HEK293 (cell line): ENCODE measurements around the gene DENND1A.
A peak's percentile ranks its signal among the peaks of the same experiment; 100 is the strongest.

Experiments used
- CTCF ChIA-PET: fragments of 350-600 bp; formaldehyde crosslinking; extraction: SDS; loops from one replicate; lab custom pipeline; 2021; ENCODE audit warnings: antibody characterized with exemption; lab: Yijun Ruan, JAX
- POLR2A ChIA-PET: fragments of 300-600 bp; formaldehyde crosslinking; extraction: SDS; loops from one replicate; lab custom pipeline; 2020; ENCODE audit warnings: antibody characterized with exemption, inconsistent platforms; lab: Yijun Ruan, JAX
- H3K27ac ChIP-seq: fragments of 200-500 bp; sonication (Bioruptor generic); 2 replicates; pipeline ENCODE4 v1.5.1; 2014; ENCODE audit warnings: low read depth, low read length, control low read depth, inconsistent platforms; ENCODE audit errors: extremely low read depth
- H3K36me3 ChIP-seq, 2 experiments: fragments of 200-500 bp in 1 of 2; sonication (Bioruptor generic) in 1 of 2; 1 replicate in 1 of 2; 2 replicates in 1 of 2; pipeline ENCODE4 v1.5.1; 2014 to 2017; ENCODE audit warnings: inconsistent platforms in 2 of 2, low read length in 2 of 2; ENCODE audit not compliant: control insufficient read depth in 2 of 2, insufficient read depth in 1 of 2
- H3K4me1 ChIP-seq: fragments of 200-500 bp; sonication (Bioruptor generic); 2 replicates; pipeline ENCODE4 v1.5.1; 2014; ENCODE audit warnings: mild to moderate bottlenecking, low read length, inconsistent platforms; ENCODE audit not compliant: control insufficient read depth, insufficient read depth
- H3K4me3 ChIP-seq: 2 replicates; pipeline ENCODE4 v1.5.1; 2011; ENCODE audit warnings: low read depth, mild to moderate bottlenecking, control low read depth, low read length, moderate library complexity
- H3K9me3 ChIP-seq: fragments of 200-500 bp; sonication (Bioruptor generic); 2 replicates; pipeline ENCODE4 v1.5.1; 2014; ENCODE audit warnings: low read depth, low read length, inconsistent platforms; ENCODE audit not compliant: control insufficient read depth, insufficient read depth
- ELK4 ChIP-seq: IDR thresholded peaks from 2 replicates; pipeline ENCODE4 v1.6.1; 2011; ENCODE audit warnings: mild to moderate bottlenecking, low read depth, low read length, borderline replicate concordance
- KLF9 ChIP-seq: fragments of 450-650 bp; formaldehyde crosslinking; IDR thresholded peaks from 2 replicates; pipeline ENCODE4 v1.5.1; 2016; ENCODE audit warnings: missing biosample characterization, missing genetic modification characterization, low read depth
- SCRT1 ChIP-seq: fragments of 450-650 bp; formaldehyde crosslinking; IDR thresholded peaks from 2 replicates; pipeline ENCODE4 v1.5.1; 2016; ENCODE audit warnings: missing biosample characterization, missing genetic modification characterization, borderline replicate concordance
- ZBTB48 ChIP-seq: fragments of 450-650 bp; formaldehyde crosslinking; IDR thresholded peaks from 2 replicates; pipeline ENCODE4 v1.5.1; 2016; ENCODE audit warnings: missing biosample characterization, missing genetic modification characterization
- ZFHX2 ChIP-seq: fragments of 450-650 bp; formaldehyde crosslinking; conservative IDR thresholded peaks from 2 replicates; pipeline ENCODE4 v1.5.1; 2016; ENCODE audit warnings: missing biosample characterization, missing genetic modification characterization
- ZNF132 ChIP-seq: fragments of 450-650 bp; formaldehyde crosslinking; IDR thresholded peaks from 2 replicates; pipeline ENCODE4 v1.5.1; 2017; ENCODE audit warnings: missing biosample characterization, missing genetic modification characterization, borderline replicate concordance
- ZNF16 ChIP-seq: fragments of 450-650 bp; formaldehyde crosslinking; IDR thresholded peaks from 2 replicates; pipeline ENCODE4 v1.5.1; 2016; ENCODE audit warnings: low read depth, missing biosample characterization, missing genetic modification characterization
- ZNF174 ChIP-seq: fragments of 450-650 bp; formaldehyde crosslinking; IDR thresholded peaks from 2 replicates; pipeline ENCODE4 v1.5.0; 2017; ENCODE audit warnings: missing biosample characterization, mild to moderate bottlenecking, missing genetic modification characterization
- ZNF239 ChIP-seq: fragments of 450-650 bp; formaldehyde crosslinking; IDR thresholded peaks from 2 replicates; pipeline ENCODE4 v1.5.1; 2016; ENCODE audit warnings: missing biosample characterization, missing genetic modification characterization
- ZNF24 ChIP-seq: fragments of 450-650 bp; formaldehyde crosslinking; IDR thresholded peaks from 2 replicates; pipeline ENCODE4 v1.5.1; 2016; ENCODE audit warnings: missing biosample characterization, missing genetic modification characterization
- ZNF274 ChIP-seq, 2 experiments: fragments of 200-500 bp in 1 of 2; fragments of 450-650 bp in 1 of 2; sonication (Bioruptor generic) in 1 of 2; formaldehyde crosslinking in 1 of 2; IDR thresholded peaks; 2 replicates each; pipeline versions ENCODE4 v1.5.1 to v1.6.1; 2014 to 2016; ENCODE audit warnings: borderline replicate concordance in 1 of 2, inconsistent platforms in 1 of 2, low read length in 1 of 2, missing biosample characterization in 1 of 2, missing genetic modification characterization in 1 of 2
- ZNF324 ChIP-seq: fragments of 450-650 bp; formaldehyde crosslinking; IDR thresholded peaks from 2 replicates; pipeline ENCODE4 v1.5.1; 2016; ENCODE audit warnings: missing biosample characterization, missing genetic modification characterization
- ZNF544 ChIP-seq: fragments of 450-650 bp; formaldehyde crosslinking; IDR thresholded peaks from 2 replicates; pipeline ENCODE4 v1.5.0; 2017; ENCODE audit warnings: missing biosample characterization, missing genetic modification characterization
- ZNF558 ChIP-seq: fragments of 450-650 bp; formaldehyde crosslinking; IDR thresholded peaks from 2 replicates; pipeline ENCODE4 v1.5.1; 2016; ENCODE audit warnings: missing biosample characterization, missing genetic modification characterization
- ZNF658 ChIP-seq: fragments of 450-650 bp; formaldehyde crosslinking; IDR thresholded peaks from 2 replicates; pipeline ENCODE4; 2016; ENCODE audit warnings: missing biosample characterization, missing genetic modification characterization
- ZNF660 ChIP-seq: fragments of 450-650 bp; IDR thresholded peaks from 2 replicates; pipeline ENCODE4 v1.5.1; 2018; ENCODE audit warnings: missing biosample characterization, mild to moderate bottlenecking, missing genetic modification characterization
- ZNF704 ChIP-seq: fragments of 450-650 bp; formaldehyde crosslinking; IDR thresholded peaks from 2 replicates; pipeline ENCODE4 v1.5.1; 2016; ENCODE audit warnings: missing biosample characterization, missing genetic modification characterization
- ZNF747 ChIP-seq: fragments of 450-650 bp; formaldehyde crosslinking; IDR thresholded peaks from 2 replicates; pipeline ENCODE4 v1.5.1; 2016; ENCODE audit warnings: missing biosample characterization, missing genetic modification characterization
- TF ChIP-seq, protein P1 (sequence below): fragments of 450-650 bp; formaldehyde crosslinking; IDR thresholded peaks from 2 replicates; pipeline ENCODE4 v1.5.1; 2017; ENCODE audit warnings: missing biosample characterization, missing genetic modification characterization
- TF ChIP-seq, protein P2 (sequence below): fragments of 450-650 bp; formaldehyde crosslinking; IDR thresholded peaks from 2 replicates; pipeline ENCODE4 v1.5.1; 2016; ENCODE audit warnings: missing biosample characterization, missing genetic modification characterization
- TF ChIP-seq, protein P3 (sequence below): fragments of 450-650 bp; formaldehyde crosslinking; IDR thresholded peaks from 2 replicates; pipeline ENCODE4 v1.5.0; 2017; ENCODE audit warnings: missing biosample characterization, missing genetic modification characterization, borderline replicate concordance

The DENND1A gene

GRCh38 chr9:123410281-123410910, 519.5 kb downstream of the DENND1A start:
- POLR2A ChIA-PET, result no interaction called here
- no peaks in the 10 kb centered on the region for H3K9me3 ChIP-seq
- no peaks in the 10 kb centered on the region for H3K36me3 ChIP-seq
- peaks cover 7% of the 10 kb centered on the region for H3K4me1 ChIP-seq
- no peak for TF ChIP-seq ZNF274 (IDR thresholded peaks at IDR 0.05; ENCODE audit: low read length)
- no peak for TF ChIP-seq ZNF274 (tag by site-specific recombination; IDR thresholded peaks at IDR 0.05; ENCODE audit: borderline replicate concordance)
- TF ChIP-seq ZNF544 (tag by site-specific recombination), result no peak
- no peak for TF ChIP-seq ZNF658 (tag by site-specific recombination)
- TF ChIP-seq ZNF24, result no peak
- no peak for TF ChIP-seq ZNF324
- TF ChIP-seq ZNF239, result no peak
- CTCF ChIA-PET, result interaction anchor here (2.3 kb wide), 1 partner anchor 8 kb away, joined by 8 read pairs; no protein-coding TSS in a partner anchor
- H3K27ac ChIP-seq, result no peak overlapping the region
- no peak overlapping the region for H3K4me3 ChIP-seq

DNA sequence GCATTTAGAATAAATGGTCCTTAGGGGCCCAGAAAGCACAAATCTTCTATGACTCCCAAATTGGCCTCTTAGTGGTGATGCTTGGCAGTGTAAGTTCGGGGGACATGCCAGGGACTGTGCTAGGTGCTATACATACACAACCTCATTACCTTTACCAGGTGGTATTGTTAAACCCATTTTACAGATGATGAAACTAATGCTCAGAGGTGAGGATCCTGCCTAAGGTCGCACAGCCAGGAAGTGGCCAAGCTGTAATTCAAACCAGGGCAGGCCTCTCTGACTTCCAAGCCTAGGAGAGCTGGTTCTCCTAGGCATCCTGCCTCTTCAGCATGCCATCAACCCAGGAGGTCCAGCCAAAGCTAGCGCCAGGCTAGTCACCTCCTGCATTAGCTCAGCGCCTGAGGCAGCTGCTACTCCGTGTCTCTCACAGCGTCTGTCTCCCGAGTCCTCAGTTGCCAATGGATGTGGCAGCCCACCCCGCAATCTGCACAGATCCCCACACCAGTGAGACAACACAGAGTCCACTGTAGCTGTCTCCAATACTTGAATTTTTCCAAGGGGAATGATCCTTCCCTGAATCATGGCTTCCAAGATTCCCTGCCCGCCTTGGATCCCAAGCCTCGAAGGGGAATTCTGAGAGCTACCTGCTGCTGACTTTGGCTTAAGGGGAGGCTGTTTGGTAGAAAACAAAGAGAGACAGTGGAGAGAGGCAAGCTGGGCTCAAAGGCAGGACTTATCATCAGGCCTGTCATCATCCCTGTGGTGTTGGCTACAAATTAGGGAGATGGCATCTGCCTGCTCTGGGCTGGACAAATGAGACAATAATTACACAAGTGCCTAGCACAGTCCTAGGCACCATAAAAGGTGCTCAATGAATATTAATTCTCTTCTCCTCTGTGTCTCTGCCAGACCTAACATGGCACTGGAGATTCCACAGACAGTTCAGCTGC, 521.3 kb downstream of the DENND1A start:
- CTCF ChIA-PET, result interaction anchor here (1.3 kb wide), 1 partner anchor 9 kb away, joined by 4 read pairs; no protein-coding TSS in a partner anchor
- Histone ChIP-seq H3K27ac (no peak overlapping the region), H3K4me1 (peaks cover 7% of the 10 kb centered on the region), H3K4me3 (no peak overlapping the region), H3K9me3 (no peaks in the 10 kb centered on the region), H3K36me3 (no peaks in the 10 kb centered on the region)
- POLR2A ChIA-PET, result no interaction called here
- no peak for TF ChIP-seq ZNF174 (tag by site-specific recombination)

DNA sequence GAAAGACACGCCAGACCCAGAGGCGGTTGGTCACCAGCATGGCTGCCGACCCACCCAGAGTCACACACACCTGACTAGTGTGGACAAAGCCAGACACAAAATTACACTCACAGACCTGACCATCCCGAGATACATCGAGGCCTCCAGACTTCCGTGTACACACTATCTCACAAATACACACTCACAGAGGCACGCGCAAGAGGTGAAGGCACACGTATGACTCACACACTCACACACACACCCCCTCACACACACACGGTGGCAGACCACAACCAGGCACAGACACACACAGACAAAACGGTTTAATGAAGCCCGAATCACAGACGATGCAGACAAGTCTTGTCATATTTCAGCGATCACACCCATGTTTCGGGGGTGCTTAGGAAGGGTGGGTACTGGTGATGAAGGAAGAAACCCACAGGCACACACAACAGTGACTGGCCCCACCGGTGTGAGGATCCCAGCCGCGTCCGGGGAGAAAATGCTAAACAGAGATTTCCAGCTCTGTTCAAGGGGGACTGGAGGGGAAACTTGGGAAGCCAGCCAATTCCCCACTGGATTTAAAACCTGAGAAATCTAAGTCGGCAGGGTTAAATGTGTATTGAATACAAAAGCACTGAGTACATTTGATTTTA, 522.6 kb downstream of the DENND1A start:
- H3K4me3 ChIP-seq, result no peak overlapping the region
- ChIA-PET POLR2A (no interaction called here), CTCF (no interaction called here)
- no peaks in the 10 kb centered on the region for H3K36me3 ChIP-seq
- H3K27ac ChIP-seq, result no peak overlapping the region
- no peaks in the 10 kb centered on the region for H3K9me3 ChIP-seq
- peaks cover 7% of the 10 kb centered on the region for H3K4me1 ChIP-seq
- TF ChIP-seq ZNF558 (tag by site-specific recombination), result no peak
- no peak for TF ChIP-seq ZNF16
- TF ChIP-seq ELK4, result no peak
- no peak for TF ChIP-seq ZNF660 (tag by site-specific recombination)
- TF ChIP-seq KLF9 (tag by site-specific recombination), result 0 out of 2 replicates have a peak, but pooled peaks have one; percentile 19
- no peak for TF ChIP-seq ZBTB48 (tag by site-specific recombination)
- TF ChIP-seq, protein P1, sequence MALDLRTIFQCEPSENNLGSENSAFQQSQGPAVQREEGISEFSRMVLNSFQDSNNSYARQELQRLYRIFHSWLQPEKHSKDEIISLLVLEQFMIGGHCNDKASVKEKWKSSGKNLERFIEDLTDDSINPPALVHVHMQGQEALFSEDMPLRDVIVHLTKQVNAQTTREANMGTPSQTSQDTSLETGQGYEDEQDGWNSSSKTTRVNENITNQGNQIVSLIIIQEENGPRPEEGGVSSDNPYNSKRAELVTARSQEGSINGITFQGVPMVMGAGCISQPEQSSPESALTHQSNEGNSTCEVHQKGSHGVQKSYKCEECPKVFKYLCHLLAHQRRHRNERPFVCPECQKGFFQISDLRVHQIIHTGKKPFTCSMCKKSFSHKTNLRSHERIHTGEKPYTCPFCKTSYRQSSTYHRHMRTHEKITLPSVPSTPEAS (tag by site-specific recombination), result 0 out of 2 replicates have a peak, but pooled peaks have one; percentile 28
- TF ChIP-seq, protein P2, sequence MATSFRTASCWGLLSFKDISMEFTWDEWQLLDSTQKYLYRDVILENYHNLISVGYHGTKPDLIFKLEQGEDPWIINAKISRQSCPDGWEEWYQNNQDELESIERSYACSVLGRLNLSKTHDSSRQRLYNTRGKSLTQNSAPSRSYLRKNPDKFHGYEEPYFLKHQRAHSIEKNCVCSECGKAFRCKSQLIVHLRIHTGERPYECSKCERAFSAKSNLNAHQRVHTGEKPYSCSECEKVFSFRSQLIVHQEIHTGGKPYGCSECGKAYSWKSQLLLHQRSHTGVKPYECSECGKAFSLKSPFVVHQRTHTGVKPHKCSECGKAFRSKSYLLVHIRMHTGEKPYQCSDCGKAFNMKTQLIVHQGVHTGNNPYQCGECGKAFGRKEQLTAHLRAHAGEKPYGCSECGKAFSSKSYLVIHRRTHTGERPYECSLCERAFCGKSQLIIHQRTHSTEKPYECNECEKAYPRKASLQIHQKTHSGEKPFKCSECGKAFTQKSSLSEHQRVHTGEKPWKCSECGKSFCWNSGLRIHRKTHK (tag by site-specific recombination), result no peak
- 0 out of 2 replicates have a peak, but pooled peaks have one; percentile 28 for TF ChIP-seq ZFHX2
- no peak for TF ChIP-seq ZNF704 (tag by site-specific recombination)
- no peak for TF ChIP-seq ZNF132
- TF ChIP-seq, protein P3, sequence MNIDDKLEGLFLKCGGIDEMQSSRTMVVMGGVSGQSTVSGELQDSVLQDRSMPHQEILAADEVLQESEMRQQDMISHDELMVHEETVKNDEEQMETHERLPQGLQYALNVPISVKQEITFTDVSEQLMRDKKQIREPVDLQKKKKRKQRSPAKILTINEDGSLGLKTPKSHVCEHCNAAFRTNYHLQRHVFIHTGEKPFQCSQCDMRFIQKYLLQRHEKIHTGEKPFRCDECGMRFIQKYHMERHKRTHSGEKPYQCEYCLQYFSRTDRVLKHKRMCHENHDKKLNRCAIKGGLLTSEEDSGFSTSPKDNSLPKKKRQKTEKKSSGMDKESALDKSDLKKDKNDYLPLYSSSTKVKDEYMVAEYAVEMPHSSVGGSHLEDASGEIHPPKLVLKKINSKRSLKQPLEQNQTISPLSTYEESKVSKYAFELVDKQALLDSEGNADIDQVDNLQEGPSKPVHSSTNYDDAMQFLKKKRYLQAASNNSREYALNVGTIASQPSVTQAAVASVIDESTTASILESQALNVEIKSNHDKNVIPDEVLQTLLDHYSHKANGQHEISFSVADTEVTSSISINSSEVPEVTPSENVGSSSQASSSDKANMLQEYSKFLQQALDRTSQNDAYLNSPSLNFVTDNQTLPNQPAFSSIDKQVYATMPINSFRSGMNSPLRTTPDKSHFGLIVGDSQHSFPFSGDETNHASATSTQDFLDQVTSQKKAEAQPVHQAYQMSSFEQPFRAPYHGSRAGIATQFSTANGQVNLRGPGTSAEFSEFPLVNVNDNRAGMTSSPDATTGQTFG (tag by site-specific recombination), result no peak
- TF ChIP-seq ZNF747 (tag by site-specific recombination), result no peak
- TF ChIP-seq SCRT1 (tag by site-specific recombination), result no peak
